Measurements from ENCODE around the gene CXXC4. TPM values are rescaled to one million over a fixed set of nuclear protein-coding genes. Genes with fewer than 3 reads are reported as not detected.

CXXC4 gene
- total RNA-seq, 1 donor from 2014 or later, result not detected

DNA sequence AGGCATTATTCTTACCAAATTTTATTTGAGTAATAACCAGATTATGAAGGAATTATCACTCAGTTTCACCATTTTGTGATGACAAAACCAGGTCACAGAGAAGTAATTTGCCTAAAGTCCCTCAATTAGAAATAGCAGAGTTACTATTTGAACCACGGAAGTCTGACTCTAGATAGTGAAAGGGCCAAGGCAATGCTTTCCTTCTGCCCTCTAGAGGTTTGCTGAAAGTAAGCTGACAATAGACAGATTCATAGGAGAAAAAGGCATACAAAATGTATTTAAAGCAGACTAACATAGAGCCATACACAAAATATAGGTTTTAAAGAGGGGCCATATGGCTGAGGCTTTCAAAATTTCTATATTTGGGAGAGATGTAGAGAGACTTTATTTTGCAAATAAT, 43.1 kb downstream of the CXXC4 start:
- Histone ChIP-seq H3K36me3 (no peaks in the 10 kb centered on the region), H3K9me3 (no peaks in the 10 kb centered on the region), H3K4me3 (no peak overlapping the region), H3K27me3 (no peaks in the 10 kb centered on the region), H3K27ac (no peak overlapping the region), H3K4me1 (no peaks in the 10 kb centered on the region)
- TF ChIP-seq, protein P1, sequence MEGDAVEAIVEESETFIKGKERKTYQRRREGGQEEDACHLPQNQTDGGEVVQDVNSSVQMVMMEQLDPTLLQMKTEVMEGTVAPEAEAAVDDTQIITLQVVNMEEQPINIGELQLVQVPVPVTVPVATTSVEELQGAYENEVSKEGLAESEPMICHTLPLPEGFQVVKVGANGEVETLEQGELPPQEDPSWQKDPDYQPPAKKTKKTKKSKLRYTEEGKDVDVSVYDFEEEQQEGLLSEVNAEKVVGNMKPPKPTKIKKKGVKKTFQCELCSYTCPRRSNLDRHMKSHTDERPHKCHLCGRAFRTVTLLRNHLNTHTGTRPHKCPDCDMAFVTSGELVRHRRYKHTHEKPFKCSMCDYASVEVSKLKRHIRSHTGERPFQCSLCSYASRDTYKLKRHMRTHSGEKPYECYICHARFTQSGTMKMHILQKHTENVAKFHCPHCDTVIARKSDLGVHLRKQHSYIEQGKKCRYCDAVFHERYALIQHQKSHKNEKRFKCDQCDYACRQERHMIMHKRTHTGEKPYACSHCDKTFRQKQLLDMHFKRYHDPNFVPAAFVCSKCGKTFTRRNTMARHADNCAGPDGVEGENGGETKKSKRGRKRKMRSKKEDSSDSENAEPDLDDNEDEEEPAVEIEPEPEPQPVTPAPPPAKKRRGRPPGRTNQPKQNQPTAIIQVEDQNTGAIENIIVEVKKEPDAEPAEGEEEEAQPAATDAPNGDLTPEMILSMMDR (IDR thresholded peaks at IDR 0.05), result no peak
- no peak for DNase-seq (ENCODE audit: low spot score in 2 of 2)
- intact Hi-C loops (cut with DNase I), result no loop called here

- TF ChIP-seq, protein P1 (IDR thresholded peaks at IDR 0.05), result no peak
- intact Hi-C loops (cut with DNase I), result no loop called here
- Histone ChIP-seq H3K4me3 (no peak overlapping the region), H3K27ac (no peak overlapping the region), H3K27me3 (no peaks in the 10 kb centered on the region), H3K4me1 (no peaks in the 10 kb centered on the region), H3K9me3 (no peaks in the 10 kb centered on the region), H3K36me3 (no peaks in the 10 kb centered on the region)
- DNase-seq (ENCODE audit: low spot score in 2 of 2), result no peak
These were observed 45.2 kb downstream of the CXXC4 start for GRCh38 chr4:104449537-104449936.

- Histone ChIP-seq H3K27ac (no peak overlapping the region), H3K4me1 (no peaks in the 10 kb centered on the region), H3K9me3 (no peaks in the 10 kb centered on the region), H3K27me3 (no peaks in the 10 kb centered on the region), H3K4me3 (no peak overlapping the region), H3K36me3 (no peaks in the 10 kb centered on the region)
- no peak for DNase-seq (ENCODE audit: low spot score in 2 of 2)
- intact Hi-C loops (cut with DNase I), result no loop called here
- TF ChIP-seq, protein P1 (IDR thresholded peaks at IDR 0.05), result no peak
These were observed 47.4 kb downstream of the CXXC4 start for GRCh38 chr4:104447294-104447693.

GRCh38 chr4:104446431-104447278, 48.0 kb downstream of the CXXC4 start:
- H3K36me3 ChIP-seq, result no peaks in the 10 kb centered on the region

DNA sequence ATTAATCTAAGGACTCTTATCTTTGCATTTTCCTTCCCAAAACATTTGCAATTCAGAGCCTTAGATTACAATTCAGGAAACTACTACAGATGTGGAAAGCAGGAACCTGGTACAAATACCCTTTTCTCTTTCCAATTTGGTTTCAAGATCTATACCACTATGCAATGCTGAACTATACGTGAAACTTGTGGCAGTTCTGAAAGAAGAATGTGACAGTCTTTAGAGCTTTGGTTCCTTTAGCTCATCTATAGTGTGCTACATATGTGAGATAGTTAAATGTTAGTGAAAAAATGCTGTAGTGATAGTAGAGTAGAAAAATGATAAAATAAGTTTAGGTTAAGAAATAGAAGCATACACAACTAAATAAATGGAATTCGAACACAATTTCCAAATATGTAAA, 50.0 kb downstream of the CXXC4 start:
- H3K9me3 ChIP-seq, result no peaks in the 10 kb centered on the region
- no peak overlapping the region for H3K4me3 ChIP-seq
- H3K27me3 ChIP-seq, result no peaks in the 10 kb centered on the region
- H3K36me3 ChIP-seq, result no peaks in the 10 kb centered on the region
- TF ChIP-seq, protein P1 (IDR thresholded peaks at IDR 0.05), result no peak
- intact Hi-C loops (cut with DNase I), result no loop called here
- no peaks in the 10 kb centered on the region for H3K4me1 ChIP-seq
- H3K27ac ChIP-seq, result no peak overlapping the region
- no peak for DNase-seq (ENCODE audit: low spot score in 2 of 2)

More at GRCh38 chr4:104446431-104447278, 48.0 kb downstream of the CXXC4 start:
- no peaks in the 10 kb centered on the region for H3K4me1 ChIP-seq
- intact Hi-C loops (cut with DNase I), result no loop called here
- H3K27me3 ChIP-seq, result no peaks in the 10 kb centered on the region
- no peaks in the 10 kb centered on the region for H3K9me3 ChIP-seq
- TF ChIP-seq, protein P1 (IDR thresholded peaks at IDR 0.05), result no peak
- DNase-seq (ENCODE audit: low spot score in 2 of 2), result no peak
- H3K4me3 ChIP-seq, result no peak overlapping the region
- no peak overlapping the region for H3K27ac ChIP-seq
